Iris pigment epithelial cell (primary cell): Measurements from ENCODE around the gene AGAP1.

Experiments
- DNase-seq: peaks from one replicate; pipeline ENCODE4 v3.0.0-alpha.2; 2011; ENCODE audit warnings: low read depth

Gene AGAP1

GRCh38 chr2:236105955-236106607 lies 612.2 kb downstream of the AGAP1 start:
- no peak for DNase-seq

- DNase-seq = no peak
Observed at GRCh38 chr2:236106761-236107160, 612.9 kb downstream of the AGAP1 start.

GRCh38 chr2:236107536-236107935 lies 613.7 kb downstream of the AGAP1 start:
- no peak for DNase-seq

- DNase-seq = no peak
Observed at GRCh38 chr2:236107942-236108625, 614.2 kb downstream of the AGAP1 start.

- DNase-seq = no peak
Observed at GRCh38 chr2:236109061-236109460, 615.2 kb downstream of the AGAP1 start.

- DNase-seq = no peak
Observed at GRCh38 chr2:236109473-236109872, 615.6 kb downstream of the AGAP1 start.

- DNase-seq = no peak
Observed at GRCh38 chr2:236112466-236112865, 618.6 kb downstream of the AGAP1 start.

- DNase-seq = no peak
Observed at GRCh38 chr2:236113425-236113824, 619.6 kb downstream of the AGAP1 start.

- DNase-seq = no peak
Observed at GRCh38 chr2:236113948-236114347, 620.1 kb downstream of the AGAP1 start.

- DNase-seq = no peak
Observed at GRCh38 chr2:236114959-236115358, 621.1 kb downstream of the AGAP1 start.

- DNase-seq = no peak
Observed at GRCh38 chr2:236117401-236117800, 623.6 kb downstream of the AGAP1 start.

GRCh38 chr2:236117861-236118269 lies 624.0 kb downstream of the AGAP1 start:
- no peak for DNase-seq

- no peak for DNase-seq
Observed at GRCh38 chr2:236119003-236119402, 625.2 kb downstream of the AGAP1 start.

- DNase-seq = no peak
Observed at GRCh38 chr2:236119476-236119875, 625.6 kb downstream of the AGAP1 start.

- no peak for DNase-seq
Observed at GRCh38 chr2:236120141-236120601, 626.3 kb downstream of the AGAP1 start.

GRCh38 chr2:236120829-236121228 lies 627.0 kb downstream of the AGAP1 start:
- no peak for DNase-seq

GRCh38 chr2:236121546-236121945 lies 627.7 kb downstream of the AGAP1 start:
- DNase-seq = peak; percentile 24

- no peak for DNase-seq
Observed at GRCh38 chr2:236122236-236122635, 628.4 kb downstream of the AGAP1 start.

GRCh38 chr2:236123716-236124115 lies 629.9 kb downstream of the AGAP1 start:
- no peak for DNase-seq

- no peak for DNase-seq
Observed at GRCh38 chr2:236124182-236124893, 630.5 kb downstream of the AGAP1 start.

- no peak for DNase-seq
Observed at GRCh38 chr2:236125541-236125940, 631.7 kb downstream of the AGAP1 start.

- no peak for DNase-seq
Observed at GRCh38 chr2:236127010-236127409, 633.2 kb downstream of the AGAP1 start.

GRCh38 chr2:236128321-236128720 lies 634.5 kb downstream of the AGAP1 start:
- no peak for DNase-seq
